IPS-20b (cell line): ENCODE data around the gene INPP5D.
"Not testable (repeated sequence)": the region's sequence is repeated elsewhere in the genome, so short reads cannot be mapped to it uniquely, and the experiment has no call there.

Source experiments
- H3K27ac ChIP-seq: one replicate; pipeline ENCODE4 v1.5.1; 2013; ENCODE audit warnings: low read length
- H3K27me3 ChIP-seq: 2 replicates; pipeline ENCODE4 v1.6.1; 2013; ENCODE audit warnings: mild to moderate bottlenecking, low read length, inconsistent platforms; ENCODE audit not compliant: insufficient read depth
- H3K36me3 ChIP-seq: 2 replicates; pipeline ENCODE4 v1.6.1; 2013; ENCODE audit warnings: low read depth, mild to moderate bottlenecking, inconsistent platforms, low read length, moderate library complexity; ENCODE audit not compliant: insufficient read depth
- H3K4me1 ChIP-seq: 2 replicates; pipeline ENCODE4 v1.6.1; 2013; ENCODE audit warnings: mild to moderate bottlenecking, control low read depth, inconsistent platforms, low read length, moderate library complexity; ENCODE audit not compliant: insufficient read depth
- H3K4me3 ChIP-seq: 2 replicates; pipeline ENCODE4 v1.5.1; 2013; ENCODE audit warnings: mild to moderate bottlenecking, low read length, inconsistent platforms
- H3K9ac ChIP-seq: 2 replicates; pipeline ENCODE4 v1.6.1; 2013; ENCODE audit warnings: low read depth, mild to moderate bottlenecking, inconsistent platforms, low read length, moderate library complexity
- H3K9me3 ChIP-seq: 2 replicates; pipeline ENCODE4 v1.6.1; 2013; ENCODE audit warnings: mild to moderate bottlenecking, low read depth, low read length, inconsistent platforms; ENCODE audit not compliant: insufficient read depth

The INPP5D gene

GRCh38 chr2:233092432-233093165, 32.5 kb downstream of the INPP5D start:
- Histone ChIP-seq H3K36me3 (no peaks in the 10 kb centered on the region), H3K9me3 (no peaks in the 10 kb centered on the region), H3K27me3 (no peaks in the 10 kb centered on the region), H3K9ac (no peak overlapping the region), H3K27ac (no peak overlapping the region), H3K4me1 (no peaks in the 10 kb centered on the region), H3K4me3 (no peak overlapping the region)

GRCh38 chr2:233093166-233093448, 33.0 kb downstream of the INPP5D start:
- Histone ChIP-seq H3K27me3 (no peaks in the 10 kb centered on the region), H3K4me3 (no peak overlapping the region), H3K4me1 (no peaks in the 10 kb centered on the region), H3K27ac (no peak overlapping the region), H3K36me3 (no peaks in the 10 kb centered on the region), H3K9ac (no peak overlapping the region), H3K9me3 (no peaks in the 10 kb centered on the region)

- H3K27me3 ChIP-seq, result no peaks in the 10 kb centered on the region
- H3K27ac ChIP-seq, result no peak overlapping the region
- no peaks in the 10 kb centered on the region for H3K9me3 ChIP-seq
- no peaks in the 10 kb centered on the region for H3K4me1 ChIP-seq
- no peak overlapping the region for H3K9ac ChIP-seq
- H3K36me3 ChIP-seq, result no peaks in the 10 kb centered on the region
- H3K4me3 ChIP-seq, result no peak overlapping the region
Measured at GRCh38 chr2:233093721-233094120, 33.6 kb downstream of the INPP5D start.

- Histone ChIP-seq H3K27me3 (no peaks in the 10 kb centered on the region), H3K9me3 (no peaks in the 10 kb centered on the region), H3K4me1 (no peaks in the 10 kb centered on the region), H3K4me3 (no peak overlapping the region), H3K9ac (no peak overlapping the region), H3K36me3 (no peaks in the 10 kb centered on the region), H3K27ac (no peak overlapping the region)
Measured at GRCh38 chr2:233094614-233095013, 34.5 kb downstream of the INPP5D start.

GRCh38 chr2:233096006-233096405, 35.9 kb downstream of the INPP5D start:
- Histone ChIP-seq H3K9me3 (no peaks in the 10 kb centered on the region), H3K9ac (no peak overlapping the region), H3K4me3 (no peak overlapping the region), H3K27me3 (no peaks in the 10 kb centered on the region), H3K4me1 (no peaks in the 10 kb centered on the region), H3K36me3 (no peaks in the 10 kb centered on the region), H3K27ac (no peak overlapping the region)

GRCh38 chr2:233098618-233099017, 38.5 kb downstream of the INPP5D start:
- Histone ChIP-seq H3K27ac (no peak overlapping the region), H3K36me3 (no peaks in the 10 kb centered on the region), H3K4me1 (no peaks in the 10 kb centered on the region), H3K9me3 (no peaks in the 10 kb centered on the region), H3K27me3 (no peaks in the 10 kb centered on the region), H3K4me3 (no peak overlapping the region), H3K9ac (no peak overlapping the region)

GRCh38 chr2:233099820-233100191, 39.7 kb downstream of the INPP5D start:
- H3K9ac ChIP-seq, H3K4me1 ChIP-seq, H3K27me3 ChIP-seq, H3K27ac ChIP-seq, H3K4me3 ChIP-seq, H3K9me3 ChIP-seq, H3K36me3 ChIP-seq: not testable (repeated sequence)

- Histone ChIP-seq H3K4me3 (no peak overlapping the region), H3K36me3 (no peaks in the 10 kb centered on the region), H3K4me1 (no peaks in the 10 kb centered on the region), H3K9ac (no peak overlapping the region), H3K27me3 (no peaks in the 10 kb centered on the region), H3K27ac (no peak overlapping the region), H3K9me3 (no peaks in the 10 kb centered on the region)
Measured at GRCh38 chr2:233100192-233100998, 40.3 kb downstream of the INPP5D start.

- Histone ChIP-seq H3K27ac (no peak overlapping the region), H3K4me1 (no peaks in the 10 kb centered on the region), H3K27me3 (no peaks in the 10 kb centered on the region), H3K9me3 (no peaks in the 10 kb centered on the region), H3K4me3 (no peak overlapping the region), H3K9ac (no peak overlapping the region), H3K36me3 (no peaks in the 10 kb centered on the region)
Measured at GRCh38 chr2:233101141-233101540, 41.0 kb downstream of the INPP5D start.

GRCh38 chr2:233101816-233102215, 41.7 kb downstream of the INPP5D start:
- no peaks in the 10 kb centered on the region for H3K4me1 ChIP-seq
- no peak overlapping the region for H3K4me3 ChIP-seq
- H3K27ac ChIP-seq, result no peak overlapping the region

GRCh38 chr2:233105156-233105895, 45.2 kb downstream of the INPP5D start:
- Histone ChIP-seq H3K4me1 (no peaks in the 10 kb centered on the region), H3K36me3 (no peaks in the 10 kb centered on the region), H3K9me3 (no peaks in the 10 kb centered on the region), H3K9ac (no peak overlapping the region), H3K27me3 (no peaks in the 10 kb centered on the region), H3K27ac (no peak overlapping the region), H3K4me3 (no peak overlapping the region)

More at GRCh38 chr2:233101816-233102215, 41.7 kb downstream of the INPP5D start:
- Histone ChIP-seq H3K27me3 (no peaks in the 10 kb centered on the region), H3K9ac (no peak overlapping the region), H3K36me3 (no peaks in the 10 kb centered on the region), H3K9me3 (no peaks in the 10 kb centered on the region)

- H3K4me1 ChIP-seq, result no peaks in the 10 kb centered on the region
- no peaks in the 10 kb centered on the region for H3K27me3 ChIP-seq
- H3K27ac ChIP-seq, result no peak overlapping the region
- H3K36me3 ChIP-seq, result no peaks in the 10 kb centered on the region
- no peak overlapping the region for H3K4me3 ChIP-seq
- H3K9ac ChIP-seq, result no peak overlapping the region
- no peaks in the 10 kb centered on the region for H3K9me3 ChIP-seq
Measured at GRCh38 chr2:233105930-233106329, 45.8 kb downstream of the INPP5D start.
